M059J (cell line): ENCODE data around the gene RPP25L. TPM values are rescaled to one million over a fixed set of nuclear protein-coding genes. Genes with fewer than 3 reads are reported as not detected.

Experiments
- DNase-seq: peaks from one replicate; pipeline ENCODE4 v3.0.0-alpha.2; 2012; ENCODE audit warnings: low read depth
- total RNA-seq: library from RNA; depleted of rRNA; stranded (reverse); fragments of >200 nt; shearing (Covaris generic); gene quantifications from 2 replicates; pipeline ENCODE4 v1.2.3, GENCODE V29; 2014; rRNA removed

The RPP25L gene
- total RNA-seq, 1 experiment from 2014 or later, result 23.3 TPM

GRCh38 chr9:34568774-34569173 lies 43.1 kb downstream of the RPP25L start:
- no peak for DNase-seq

- DNase-seq, result no peak
Observed at GRCh38 chr9:34568133-34568532, 43.8 kb downstream of the RPP25L start.

GRCh38 chr9:34566972-34567371 lies 44.9 kb downstream of the RPP25L start:
- no peak for DNase-seq

GRCh38 chr9:34566322-34566721 lies 45.6 kb downstream of the RPP25L start:
- no peak for DNase-seq

GRCh38 chr9:34565856-34566255 lies 46.0 kb downstream of the RPP25L start:
- DNase-seq, result no peak

- DNase-seq, result no peak
Observed at GRCh38 chr9:34564617-34565016, 47.3 kb downstream of the RPP25L start.

GRCh38 chr9:34563262-34563661 lies 48.6 kb downstream of the RPP25L start:
- no peak for DNase-seq

- DNase-seq, result no peak
Observed at GRCh38 chr9:34562135-34562745, 49.7 kb downstream of the RPP25L start.

- no peak for DNase-seq
Observed at GRCh38 chr9:34560599-34561214, 51.2 kb downstream of the RPP25L start.

Other genes starting within 250 kb of the RPP25L start
- 1.5 and 3.6 TPM in 2 replicates for gene MYORG, start 235.2 kb downstream of the RPP25L start, total RNA-seq
- 14.6 and 31.1 TPM in 2 replicates for gene FAM219A, start 153.5 kb downstream of the RPP25L start, total RNA-seq
- gene DNAI1, start 153.3 kb downstream of the RPP25L start, total RNA-seq, result not detected in 2 replicates
- gene ENHO, start 89.1 kb downstream of the RPP25L start, total RNA-seq, result 0.71 and 2.0 TPM in 2 replicates
- 0.05 and 0.07 TPM in 2 replicates for gene CNTFR, start 22.4 kb downstream of the RPP25L start, total RNA-seq
- 159 and 180 TPM in 2 replicates for gene DCTN3, start 8.4 kb upstream of the RPP25L start, total RNA-seq
- gene ARID3C, start 17.0 kb upstream of the RPP25L start, total RNA-seq, result not detected in 2 replicates
- 108 and 115 TPM in 2 replicates for gene SIGMAR1, start 25.7 kb upstream of the RPP25L start, total RNA-seq
- 13.4 and 20.9 TPM in 2 replicates for gene GALT, start 34.6 kb upstream of the RPP25L start, total RNA-seq
- gene IL11RA, start 40.1 kb upstream of the RPP25L start, total RNA-seq, result 13.8 and 16.5 TPM in 2 replicates
- gene CCL27, start 50.6 kb upstream of the RPP25L start, total RNA-seq, result not detected in 2 replicates
- not detected in 2 replicates for gene CCL19, start 79.2 kb upstream of the RPP25L start, total RNA-seq
- not detected in 2 replicates for gene CCL21, start 98.0 kb upstream of the RPP25L start, total RNA-seq